Measurements from ENCODE around the gene KCND3.

- TF ChIP-seq, protein P1, sequence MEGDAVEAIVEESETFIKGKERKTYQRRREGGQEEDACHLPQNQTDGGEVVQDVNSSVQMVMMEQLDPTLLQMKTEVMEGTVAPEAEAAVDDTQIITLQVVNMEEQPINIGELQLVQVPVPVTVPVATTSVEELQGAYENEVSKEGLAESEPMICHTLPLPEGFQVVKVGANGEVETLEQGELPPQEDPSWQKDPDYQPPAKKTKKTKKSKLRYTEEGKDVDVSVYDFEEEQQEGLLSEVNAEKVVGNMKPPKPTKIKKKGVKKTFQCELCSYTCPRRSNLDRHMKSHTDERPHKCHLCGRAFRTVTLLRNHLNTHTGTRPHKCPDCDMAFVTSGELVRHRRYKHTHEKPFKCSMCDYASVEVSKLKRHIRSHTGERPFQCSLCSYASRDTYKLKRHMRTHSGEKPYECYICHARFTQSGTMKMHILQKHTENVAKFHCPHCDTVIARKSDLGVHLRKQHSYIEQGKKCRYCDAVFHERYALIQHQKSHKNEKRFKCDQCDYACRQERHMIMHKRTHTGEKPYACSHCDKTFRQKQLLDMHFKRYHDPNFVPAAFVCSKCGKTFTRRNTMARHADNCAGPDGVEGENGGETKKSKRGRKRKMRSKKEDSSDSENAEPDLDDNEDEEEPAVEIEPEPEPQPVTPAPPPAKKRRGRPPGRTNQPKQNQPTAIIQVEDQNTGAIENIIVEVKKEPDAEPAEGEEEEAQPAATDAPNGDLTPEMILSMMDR (IDR thresholded peaks at IDR 0.05; ENCODE audit: low read depth, low read length): no peak
- no peak for TF ChIP-seq EZH2phosphoT487 (IDR thresholded peaks at IDR 0.05; ENCODE audit: low read depth)
Measured at GRCh38 chr1:111776391-111776790, 213.1 kb downstream of the KCND3 start.
